ENCODE results near the gene FAM98B. TPM values are rescaled to one million over a fixed set of nuclear protein-coding genes. Genes with fewer than 3 reads are reported as not detected.

FAM98B gene
- polyA plus RNA-seq, 2 of the 4 experiments (the other 2 are of a cell fraction) = 16.5 to 18.8 TPM

DNA sequence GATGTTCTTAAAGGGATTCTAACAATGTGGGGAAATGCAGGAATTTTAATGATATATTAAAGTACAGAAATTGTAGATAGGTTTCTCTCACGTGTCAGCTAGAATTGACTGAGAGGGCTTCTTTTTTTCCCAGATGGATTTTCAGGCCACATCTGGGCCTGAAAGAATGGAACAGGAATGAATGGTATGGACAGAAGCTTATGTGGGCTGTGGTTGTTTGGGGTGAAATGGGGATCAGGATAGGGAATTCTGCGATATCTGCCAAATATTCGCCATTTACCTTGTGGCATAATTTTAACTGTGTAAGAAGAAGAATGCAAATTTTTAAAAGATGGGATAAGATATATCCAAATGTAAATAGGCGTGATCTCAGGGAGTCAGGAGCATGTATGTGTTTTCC, 45.4 kb upstream of the FAM98B start:
- CTCF ChIA-PET = no interaction called here
- WGBS (ENCODE audit: missing lambda C conversion rate) = 69% methylated on average over 4 of the region's 4 CpGs
- no peak for FAIRE-seq

DNA sequence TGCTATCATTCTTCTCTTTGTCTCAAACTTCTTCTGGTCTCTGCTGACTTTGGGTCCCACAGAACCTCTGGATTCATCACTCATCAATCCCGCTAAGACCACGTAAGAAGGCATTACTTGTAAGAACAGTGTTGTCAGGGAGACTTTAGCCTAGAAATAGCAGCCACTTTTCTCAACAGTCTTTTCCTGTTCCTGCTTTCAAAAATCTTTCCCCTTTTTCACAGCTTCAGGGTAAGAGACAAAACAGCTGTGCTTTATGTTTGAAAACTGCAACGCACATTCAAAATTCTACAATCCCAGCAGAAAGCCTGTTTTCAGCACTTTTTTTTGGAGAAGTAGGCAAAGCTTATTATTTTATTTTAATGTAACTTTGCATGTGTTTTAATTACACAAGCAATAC, 42.0 kb upstream of the FAM98B start:
- ATAC-seq (no peak), DNase-seq (ENCODE audit: low read depth in 1 of 2, low spot score in 1 of 2) (no peak), FAIRE-seq (no peak)
- Histone ChIP-seq H3K4me3 (no peak overlapping the region), H3K4me1 (no peaks in the 10 kb centered on the region), H3K4me2 (no peak overlapping the region), H3K9me3 (no peaks in the 10 kb centered on the region), H3K27ac (no peak overlapping the region)
- POLR2A ChIA-PET = no interaction called here
- TF ChIP-seq JUN (IDR thresholded peaks at IDR 0.05) = no peak
- no peak for TF ChIP-seq TFCP2L1 (CRISPR knock-in tag; IDR thresholded peaks at IDR 0.05)
- TF ChIP-seq MAFK (IDR thresholded peaks at IDR 0.05; ENCODE audit: partially characterized antibody) = no peak
- no peak for TF ChIP-seq EHMT2 (IDR thresholded peaks at IDR 0.05; ENCODE audit: low read depth)
- TF ChIP-seq EHF (CRISPR knock-in tag; IDR thresholded peaks at IDR 0.05) = no peak
- no peak for TF ChIP-seq HDAC2 (IDR thresholded peaks at IDR 0.05)
- TF ChIP-seq, protein P1, sequence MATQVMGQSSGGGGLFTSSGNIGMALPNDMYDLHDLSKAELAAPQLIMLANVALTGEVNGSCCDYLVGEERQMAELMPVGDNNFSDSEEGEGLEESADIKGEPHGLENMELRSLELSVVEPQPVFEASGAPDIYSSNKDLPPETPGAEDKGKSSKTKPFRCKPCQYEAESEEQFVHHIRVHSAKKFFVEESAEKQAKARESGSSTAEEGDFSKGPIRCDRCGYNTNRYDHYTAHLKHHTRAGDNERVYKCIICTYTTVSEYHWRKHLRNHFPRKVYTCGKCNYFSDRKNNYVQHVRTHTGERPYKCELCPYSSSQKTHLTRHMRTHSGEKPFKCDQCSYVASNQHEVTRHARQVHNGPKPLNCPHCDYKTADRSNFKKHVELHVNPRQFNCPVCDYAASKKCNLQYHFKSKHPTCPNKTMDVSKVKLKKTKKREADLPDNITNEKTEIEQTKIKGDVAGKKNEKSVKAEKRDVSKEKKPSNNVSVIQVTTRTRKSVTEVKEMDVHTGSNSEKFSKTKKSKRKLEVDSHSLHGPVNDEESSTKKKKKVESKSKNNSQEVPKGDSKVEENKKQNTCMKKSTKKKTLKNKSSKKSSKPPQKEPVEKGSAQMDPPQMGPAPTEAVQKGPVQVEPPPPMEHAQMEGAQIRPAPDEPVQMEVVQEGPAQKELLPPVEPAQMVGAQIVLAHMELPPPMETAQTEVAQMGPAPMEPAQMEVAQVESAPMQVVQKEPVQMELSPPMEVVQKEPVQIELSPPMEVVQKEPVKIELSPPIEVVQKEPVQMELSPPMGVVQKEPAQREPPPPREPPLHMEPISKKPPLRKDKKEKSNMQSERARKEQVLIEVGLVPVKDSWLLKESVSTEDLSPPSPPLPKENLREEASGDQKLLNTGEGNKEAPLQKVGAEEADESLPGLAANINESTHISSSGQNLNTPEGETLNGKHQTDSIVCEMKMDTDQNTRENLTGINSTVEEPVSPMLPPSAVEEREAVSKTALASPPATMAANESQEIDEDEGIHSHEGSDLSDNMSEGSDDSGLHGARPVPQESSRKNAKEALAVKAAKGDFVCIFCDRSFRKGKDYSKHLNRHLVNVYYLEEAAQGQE (IDR thresholded peaks at IDR 0.05) = no peak
- TF ChIP-seq HOXB13 (CRISPR knock-in tag; IDR thresholded peaks at IDR 0.05; ENCODE audit: low read depth) = no peak
- no peak for TF ChIP-seq FOSL2 (IDR thresholded peaks at IDR 0.05)
- no peak for TF ChIP-seq FOSL2 (CRISPR knock-in tag; IDR thresholded peaks at IDR 0.05)
- no peak for TF ChIP-seq POLR2AphosphoS2 (conservative IDR thresholded peaks at IDR 0.05; ENCODE audit: low read length)
- no peak for TF ChIP-seq RNF2 (IDR thresholded peaks at IDR 0.05; ENCODE audit: borderline replicate concordance, low read depth)
- no peak for TF ChIP-seq EP300 (IDR thresholded peaks at IDR 0.05)
- no peak for TF ChIP-seq ZC3H11A (IDR thresholded peaks at IDR 0.05)
- no peak for TF ChIP-seq HOXB5 (CRISPR knock-in tag; IDR thresholded peaks at IDR 0.05)
- TF ChIP-seq, protein P2, sequence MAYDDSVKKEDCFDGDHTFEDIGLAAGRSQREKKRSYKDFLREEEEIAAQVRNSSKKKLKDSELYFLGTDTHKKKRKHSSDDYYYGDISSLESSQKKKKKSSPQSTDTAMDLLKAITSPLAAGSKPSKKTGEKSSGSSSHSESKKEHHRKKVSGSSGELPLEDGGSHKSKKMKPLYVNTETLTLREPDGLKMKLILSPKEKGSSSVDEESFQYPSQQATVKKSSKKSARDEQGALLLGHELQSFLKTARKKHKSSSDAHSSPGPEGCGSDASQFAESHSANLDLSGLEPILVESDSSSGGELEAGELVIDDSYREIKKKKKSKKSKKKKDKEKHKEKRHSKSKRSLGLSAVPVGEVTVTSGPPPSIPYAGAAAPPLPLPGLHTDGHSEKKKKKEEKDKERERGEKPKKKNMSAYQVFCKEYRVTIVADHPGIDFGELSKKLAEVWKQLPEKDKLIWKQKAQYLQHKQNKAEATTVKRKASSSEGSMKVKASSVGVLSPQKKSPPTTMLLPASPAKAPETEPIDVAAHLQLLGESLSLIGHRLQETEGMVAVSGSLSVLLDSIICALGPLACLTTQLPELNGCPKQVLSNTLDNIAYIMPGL (CRISPR knock-in tag; IDR thresholded peaks at IDR 0.05; ENCODE audit: borderline replicate concordance) = no peak
- CTCF ChIA-PET = interaction anchor here (0.6 to 1.8 kb wide), 5 partner anchors 28 to 430 kb away, joined by 3 to 5 read pairs (median 3); no protein-coding TSS in a partner anchor
- 66% methylated on average over 3 of the region's 3 CpGs for WGBS (ENCODE audit: missing lambda C conversion rate)

More for the DNA sequence above, 45.4 kb upstream of the FAM98B start:
- POLR2A ChIA-PET = no interaction called here
- H3K9me3 ChIP-seq = no peaks in the 10 kb centered on the region
- ATAC-seq (no peak), DNase-seq (ENCODE audit: low read depth in 1 of 2, low spot score in 1 of 2) (no peak)
- no peak for TF ChIP-seq HDAC2 (IDR thresholded peaks at IDR 0.05)
- TF ChIP-seq TP53 (CRISPR knock-in tag; IDR thresholded peaks at IDR 0.05) = no peak
- no peak for TF ChIP-seq RFX5 (IDR thresholded peaks at IDR 0.05)
- TF ChIP-seq NPAS2 (CRISPR knock-in tag; IDR thresholded peaks at IDR 0.05; ENCODE audit: borderline replicate concordance) = no peak
- TF ChIP-seq HOXB13 (CRISPR knock-in tag; IDR thresholded peaks at IDR 0.05; ENCODE audit: low read depth) = no peak
- TF ChIP-seq FOSL2 (IDR thresholded peaks at IDR 0.05) = no peak
- no peak for TF ChIP-seq FOSL2 (CRISPR knock-in tag; IDR thresholded peaks at IDR 0.05)
- TF ChIP-seq, protein P3, sequence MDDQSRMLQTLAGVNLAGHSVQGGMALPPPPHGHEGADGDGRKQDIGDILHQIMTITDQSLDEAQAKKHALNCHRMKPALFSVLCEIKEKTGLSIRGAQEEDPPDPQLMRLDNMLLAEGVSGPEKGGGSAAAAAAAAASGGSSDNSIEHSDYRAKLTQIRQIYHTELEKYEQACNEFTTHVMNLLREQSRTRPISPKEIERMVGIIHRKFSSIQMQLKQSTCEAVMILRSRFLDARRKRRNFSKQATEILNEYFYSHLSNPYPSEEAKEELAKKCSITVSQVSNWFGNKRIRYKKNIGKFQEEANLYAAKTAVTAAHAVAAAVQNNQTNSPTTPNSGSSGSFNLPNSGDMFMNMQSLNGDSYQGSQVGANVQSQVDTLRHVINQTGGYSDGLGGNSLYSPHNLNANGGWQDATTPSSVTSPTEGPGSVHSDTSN (IDR thresholded peaks at IDR 0.05) = no peak
- TF ChIP-seq, protein P4, sequence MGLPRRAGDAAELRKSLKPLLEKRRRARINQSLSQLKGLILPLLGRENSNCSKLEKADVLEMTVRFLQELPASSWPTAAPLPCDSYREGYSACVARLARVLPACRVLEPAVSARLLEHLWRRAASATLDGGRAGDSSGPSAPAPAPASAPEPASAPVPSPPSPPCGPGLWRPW (IDR thresholded peaks at IDR 0.05) = no peak
- no peak for TF ChIP-seq POLR2A (IDR thresholded peaks at IDR 0.05; ENCODE audit: low read length)
- TF ChIP-seq, protein P2 (CRISPR knock-in tag; IDR thresholded peaks at IDR 0.05; ENCODE audit: borderline replicate concordance) = no peak
- TF ChIP-seq GATA3 (IDR thresholded peaks at IDR 0.05; ENCODE audit: borderline replicate concordance) = no peak
- TF ChIP-seq ZC3H11A (IDR thresholded peaks at IDR 0.05) = no peak
- TF ChIP-seq CHD2 (IDR thresholded peaks at IDR 0.05; ENCODE audit: low read length, partially characterized antibody) = no peak
- TF ChIP-seq, protein P5, sequence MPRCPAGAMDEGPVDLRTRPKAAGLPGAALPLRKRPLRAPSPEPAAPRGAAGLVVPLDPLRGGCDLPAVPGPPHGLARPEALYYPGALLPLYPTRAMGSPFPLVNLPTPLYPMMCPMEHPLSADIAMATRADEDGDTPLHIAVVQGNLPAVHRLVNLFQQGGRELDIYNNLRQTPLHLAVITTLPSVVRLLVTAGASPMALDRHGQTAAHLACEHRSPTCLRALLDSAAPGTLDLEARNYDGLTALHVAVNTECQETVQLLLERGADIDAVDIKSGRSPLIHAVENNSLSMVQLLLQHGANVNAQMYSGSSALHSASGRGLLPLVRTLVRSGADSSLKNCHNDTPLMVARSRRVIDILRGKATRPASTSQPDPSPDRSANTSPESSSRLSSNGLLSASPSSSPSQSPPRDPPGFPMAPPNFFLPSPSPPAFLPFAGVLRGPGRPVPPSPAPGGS (IDR thresholded peaks at IDR 0.05) = no peak
- TF ChIP-seq JUN (IDR thresholded peaks at IDR 0.05) = no peak
- TF ChIP-seq ESRRA (IDR thresholded peaks at IDR 0.05; ENCODE audit: borderline replicate concordance, low read length) = no peak
- TF ChIP-seq HOXA7 (CRISPR knock-in tag; IDR thresholded peaks at IDR 0.05) = no peak
- TF ChIP-seq, protein P6, sequence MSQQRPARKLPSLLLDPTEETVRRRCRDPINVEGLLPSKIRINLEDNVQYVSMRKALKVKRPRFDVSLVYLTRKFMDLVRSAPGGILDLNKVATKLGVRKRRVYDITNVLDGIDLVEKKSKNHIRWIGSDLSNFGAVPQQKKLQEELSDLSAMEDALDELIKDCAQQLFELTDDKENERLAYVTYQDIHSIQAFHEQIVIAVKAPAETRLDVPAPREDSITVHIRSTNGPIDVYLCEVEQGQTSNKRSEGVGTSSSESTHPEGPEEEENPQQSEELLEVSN (IDR thresholded peaks at IDR 0.05; ENCODE audit: borderline replicate concordance, low read depth) = no peak
- TF ChIP-seq FOSB (CRISPR knock-in tag; IDR thresholded peaks at IDR 0.05) = no peak
- no peak for TF ChIP-seq KDM1A (IDR thresholded peaks at IDR 0.05; ENCODE audit: low read depth)
- H3K4me1 ChIP-seq = no peaks in the 10 kb centered on the region
- H3K4me3 ChIP-seq = no peak overlapping the region
- H3K27ac ChIP-seq = no peak overlapping the region
- H3K4me2 ChIP-seq = no peak overlapping the region
